K562 (cell line): Measurements from ENCODE around the gene ATRN. TPM values are rescaled to one million over a fixed set of nuclear protein-coding genes. Genes with fewer than 3 reads are reported as not detected.

ENCODE experiments used
- CTCF ChIP-seq, 3 experiments: IDR thresholded peaks in 2 of 3; conservative IDR thresholded peaks in 1 of 3; 2 replicates each; pipeline ENCODE4 v1.5.1; 2011 to 2012; ENCODE audit warnings: low read length in 3 of 3, mild to moderate bottlenecking in 3 of 3, control low read depth in 2 of 3, improper control_type of control experiment in 1 of 3, inconsistent platforms in 1 of 3, low read depth in 1 of 3, mixed read lengths in 1 of 3, moderate library complexity in 1 of 3; ENCODE audit not compliant: insufficient read depth in 2 of 3
- ZNF407 ChIP-seq: fragments of 450-650 bp; IDR thresholded peaks from 2 replicates; pipeline ENCODE4 v1.6.1; 2016; ENCODE audit warnings: low read depth
- polyA plus RNA-seq, 8 experiments: library from polyadenylated mRNA; depleted of rRNA in 4 of 8; stranded (reverse) in 5 of 8; unstranded in 3 of 8; fragments of >200 nt; fragmentation: Nextera tagmentation in 2 of 8; fragmentation: Illumina TruSeq in 1 of 8; extraction: Ambion mirVana in 2 of 8; extraction: Trizol in 1 of 8; gene quantifications; 2 replicates each; pipeline versions ENCODE4 v1.2.1 to v1.2.3, GENCODE V29; 2011 to 2014; ENCODE audit warnings: inconsistent platforms in 1 of 8, missing spikeins in 1 of 8
- total RNA-seq, 7 experiments: library from RNA; depleted of rRNA in 6 of 7; stranded (reverse); fragments of >200 nt in 6 of 7; fragmentation: Illumina TruSeq in 2 of 7; extraction: Trizol in 2 of 7; gene quantifications; 2 replicates each; pipeline versions ENCODE4 v1.2.1 to v1.2.3, GENCODE V29; 2011 to 2021; ENCODE audit warnings: low replicate concordance in 1 of 7
- TF ChIP-seq, protein P1 (sequence below): fragments of 450-650 bp; IDR thresholded peaks from 2 replicates; pipeline ENCODE4 v1.7.1; 2018; ENCODE audit warnings: mild to moderate bottlenecking, low read depth; ENCODE audit not compliant: partially characterized antibody

Gene ATRN
- total and polyA plus RNA-seq, 9 of the 15 experiments (the other 6 are each of a cell fraction or from before 2014, with no cell fraction given): 0.69 to 16.5 (median 7.6) TPM

GRCh38 chr20:3652221-3652620 is 181.4 kb downstream of the ATRN start (continued):
- peak in 1 of 3 experiments; percentile 3; a peak in 1 of 6 replicates for TF ChIP-seq CTCF (IDR thresholded peaks at IDR 0.05 in 2 of 3, conservative IDR thresholded peaks at IDR 0.05 in 1 of 3; ENCODE audit: insufficient read depth in 2 of 3, low read depth in 1 of 3, low read length in 3 of 3)
- TF ChIP-seq, protein P1, sequence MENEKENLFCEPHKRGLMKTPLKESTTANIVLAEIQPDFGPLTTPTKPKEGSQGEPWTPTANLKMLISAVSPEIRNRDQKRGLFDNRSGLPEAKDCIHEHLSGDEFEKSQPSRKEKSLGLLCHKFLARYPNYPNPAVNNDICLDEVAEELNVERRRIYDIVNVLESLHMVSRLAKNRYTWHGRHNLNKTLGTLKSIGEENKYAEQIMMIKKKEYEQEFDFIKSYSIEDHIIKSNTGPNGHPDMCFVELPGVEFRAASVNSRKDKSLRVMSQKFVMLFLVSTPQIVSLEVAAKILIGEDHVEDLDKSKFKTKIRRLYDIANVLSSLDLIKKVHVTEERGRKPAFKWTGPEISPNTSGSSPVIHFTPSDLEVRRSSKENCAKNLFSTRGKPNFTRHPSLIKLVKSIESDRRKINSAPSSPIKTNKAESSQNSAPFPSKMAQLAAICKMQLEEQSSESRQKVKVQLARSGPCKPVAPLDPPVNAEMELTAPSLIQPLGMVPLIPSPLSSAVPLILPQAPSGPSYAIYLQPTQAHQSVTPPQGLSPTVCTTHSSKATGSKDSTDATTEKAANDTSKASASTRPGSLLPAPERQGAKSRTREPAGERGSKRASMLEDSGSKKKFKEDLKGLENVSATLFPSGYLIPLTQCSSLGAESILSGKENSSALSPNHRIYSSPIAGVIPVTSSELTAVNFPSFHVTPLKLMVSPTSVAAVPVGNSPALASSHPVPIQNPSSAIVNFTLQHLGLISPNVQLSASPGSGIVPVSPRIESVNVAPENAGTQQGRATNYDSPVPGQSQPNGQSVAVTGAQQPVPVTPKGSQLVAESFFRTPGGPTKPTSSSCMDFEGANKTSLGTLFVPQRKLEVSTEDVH: no peak
- TF ChIP-seq ZNF407: no peak
- TF ChIP-seq, all 486 proteins: peak for 13
